ENCODE results near the gene SLC7A7.
"Not testable (repeated sequence)": the region's sequence is repeated elsewhere in the genome, so short reads cannot be mapped to it uniquely, and the experiment has no call there.

Gene SLC7A7

DNA sequence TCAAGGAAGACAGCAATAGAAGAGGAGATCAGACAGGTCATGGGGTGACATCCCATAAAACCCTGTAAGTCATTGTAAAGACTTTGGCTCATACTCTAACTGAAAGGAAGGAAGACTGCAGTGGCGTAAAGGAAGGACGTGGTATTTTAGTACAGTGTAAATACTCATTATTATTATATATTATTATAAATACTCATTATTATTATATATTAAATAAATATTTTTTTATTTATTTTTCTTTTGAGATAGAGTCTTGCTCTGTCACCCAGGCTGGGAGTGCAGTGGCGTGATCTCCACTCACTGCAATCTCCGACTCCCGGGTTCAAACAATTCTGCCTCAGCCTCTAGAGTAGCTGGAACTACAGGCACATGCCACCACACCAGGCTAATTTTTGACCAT, 41.2 kb upstream of the SLC7A7 start:
- no peaks in the 10 kb centered on the region for H3K36me3 ChIP-seq (replicated peaks; ENCODE audit: insufficient read depth, low read length)
- no peaks in the 10 kb centered on the region for H4K20me1 ChIP-seq (ENCODE audit: insufficient read depth, low read length)
- H3K27ac ChIP-seq (ENCODE audit: low read length): no peak overlapping the region
- no peaks in the 10 kb centered on the region for H3K79me2 ChIP-seq (ENCODE audit: low read length)
- H3K4me1 ChIP-seq (ENCODE audit: low read length): peaks cover 3% of the 10 kb centered on the region; the same call in 1 of the 2 replicates
- no peak for TF ChIP-seq EZH2 (optimal IDR thresholded peaks at IDR 0.05; ENCODE audit: low read depth, low read length)
- TF ChIP-seq EZH2phosphoT487 (IDR thresholded peaks at IDR 0.05; ENCODE audit: low read length): no peak
- H3K9me3 ChIP-seq (replicated peaks; ENCODE audit: insufficient read depth, low read length): no peaks in the 10 kb centered on the region
- H3K9me2 ChIP-seq (replicated peaks; ENCODE audit: insufficient read depth, low read length): no peaks in the 10 kb centered on the region
- no peak for DNase-seq
- no peaks in the 10 kb centered on the region for H3F3A ChIP-seq (ENCODE audit: insufficient read depth, low read length)
- H2AFZ ChIP-seq (ENCODE audit: low read length): no peak overlapping the region
- no peak overlapping the region for H3K4me3 ChIP-seq (ENCODE audit: low read length)
- H3K4me2 ChIP-seq (ENCODE audit: low read depth, low read length): no peak overlapping the region
- no peaks in the 10 kb centered on the region for H3K27me3 ChIP-seq (replicated peaks; ENCODE audit: insufficient read depth, low read length)
- H3K9ac ChIP-seq (ENCODE audit: low read length): no peak overlapping the region

DNA sequence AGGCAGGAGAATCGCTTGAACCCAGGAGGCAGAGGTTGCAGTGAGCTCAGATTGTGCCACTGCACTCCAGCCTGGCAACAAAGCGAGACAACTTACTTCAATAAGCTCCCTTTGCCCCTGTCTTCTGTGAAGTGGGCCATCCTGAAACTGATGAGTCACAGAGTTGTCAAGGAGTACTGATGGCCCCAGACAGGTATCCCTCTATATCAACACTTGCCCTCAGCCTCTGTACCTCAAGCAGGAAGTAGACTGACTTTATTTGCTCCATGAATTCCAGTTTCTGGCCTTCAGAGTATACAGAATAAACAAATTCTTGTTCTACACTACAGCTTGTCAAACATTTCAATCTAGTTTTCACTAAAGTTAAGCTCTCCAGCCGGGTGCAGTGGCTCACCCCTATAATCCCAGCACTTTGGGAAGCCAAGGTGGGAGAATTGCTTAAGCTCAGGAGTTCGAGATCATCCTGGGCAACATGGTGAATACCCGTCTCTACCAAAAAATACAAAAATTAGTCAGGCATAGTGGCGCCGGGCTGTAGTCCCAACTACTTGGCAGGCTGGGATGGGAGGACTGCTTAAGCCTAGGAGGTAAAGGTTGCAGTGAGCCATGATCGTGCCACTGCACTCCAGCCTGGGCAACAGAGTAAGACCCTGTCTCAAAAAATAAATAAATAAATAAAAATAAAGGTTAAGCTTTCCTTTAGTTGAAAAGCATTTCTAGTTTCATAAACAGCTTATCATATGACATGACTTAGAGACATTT, 39.9 kb upstream of the SLC7A7 start:
- Histone ChIP-seq H3K27me3 (replicated peaks; ENCODE audit: insufficient read depth, low read length) (no peaks in the 10 kb centered on the region), H3K4me1 (ENCODE audit: low read length) (peaks cover 3% of the 10 kb centered on the region; the same call in 1 of the 2 replicates), H3K79me2 (ENCODE audit: low read length) (no peaks in the 10 kb centered on the region), H3K9ac (ENCODE audit: low read length) (no peak overlapping the region), H3F3A (ENCODE audit: insufficient read depth, low read length) (no peaks in the 10 kb centered on the region), H3K4me3 (ENCODE audit: low read length) (no peak overlapping the region), H4K20me1 (ENCODE audit: insufficient read depth, low read length) (no peaks in the 10 kb centered on the region), H3K9me3 (replicated peaks; ENCODE audit: insufficient read depth, low read length) (no peaks in the 10 kb centered on the region), H2AFZ (ENCODE audit: low read length) (no peak overlapping the region), H3K9me2 (replicated peaks; ENCODE audit: insufficient read depth, low read length) (no peaks in the 10 kb centered on the region), H3K36me3 (replicated peaks; ENCODE audit: insufficient read depth, low read length) (no peaks in the 10 kb centered on the region), H3K27ac (ENCODE audit: low read length) (no peak overlapping the region), H3K4me2 (ENCODE audit: low read depth, low read length) (no peak overlapping the region)
- no peak for TF ChIP-seq EZH2phosphoT487 (IDR thresholded peaks at IDR 0.05; ENCODE audit: low read length)
- TF ChIP-seq EZH2 (optimal IDR thresholded peaks at IDR 0.05; ENCODE audit: low read depth, low read length): no peak
- TF ChIP-seq CTCF (IDR thresholded peaks at IDR 0.05; ENCODE audit: low read length): no peak
- no peak for DNase-seq

DNA sequence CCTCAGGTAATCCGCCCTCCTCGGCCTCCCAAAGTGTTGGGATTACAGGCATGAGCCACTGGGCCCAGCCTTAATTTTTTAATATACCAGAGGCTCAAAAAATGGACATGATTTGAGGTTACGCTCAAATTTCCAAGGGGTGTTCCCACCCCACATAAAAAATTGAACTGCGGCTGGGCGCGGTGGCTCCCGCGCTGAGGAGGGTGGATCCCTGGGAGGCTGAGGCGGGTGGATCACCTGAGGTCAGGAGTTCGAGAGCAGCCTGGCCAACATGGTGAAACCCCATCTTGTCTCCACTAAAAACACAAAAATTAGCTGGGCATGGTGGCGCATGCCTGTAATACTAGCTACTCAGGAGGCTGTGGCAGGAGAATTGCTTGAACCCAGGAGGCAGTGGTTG, 39.1 kb upstream of the SLC7A7 start:
- not testable (repeated sequence) for H3K4me3 ChIP-seq (ENCODE audit: low read length); H3K9ac ChIP-seq (ENCODE audit: low read length); H3K27ac ChIP-seq (ENCODE audit: low read length); DNase-seq; H3K27me3 ChIP-seq (replicated peaks; ENCODE audit: insufficient read depth, low read length); H4K20me1 ChIP-seq (ENCODE audit: insufficient read depth, low read length); H3K4me2 ChIP-seq (ENCODE audit: low read depth, low read length); H3F3A ChIP-seq (ENCODE audit: insufficient read depth, low read length); H3K79me2 ChIP-seq (ENCODE audit: low read length); H3K9me2 ChIP-seq (replicated peaks; ENCODE audit: insufficient read depth, low read length); H2AFZ ChIP-seq (ENCODE audit: low read length); H3K4me1 ChIP-seq (ENCODE audit: low read length); H3K9me3 ChIP-seq (replicated peaks; ENCODE audit: insufficient read depth, low read length); H3K36me3 ChIP-seq (replicated peaks; ENCODE audit: insufficient read depth, low read length)

DNA sequence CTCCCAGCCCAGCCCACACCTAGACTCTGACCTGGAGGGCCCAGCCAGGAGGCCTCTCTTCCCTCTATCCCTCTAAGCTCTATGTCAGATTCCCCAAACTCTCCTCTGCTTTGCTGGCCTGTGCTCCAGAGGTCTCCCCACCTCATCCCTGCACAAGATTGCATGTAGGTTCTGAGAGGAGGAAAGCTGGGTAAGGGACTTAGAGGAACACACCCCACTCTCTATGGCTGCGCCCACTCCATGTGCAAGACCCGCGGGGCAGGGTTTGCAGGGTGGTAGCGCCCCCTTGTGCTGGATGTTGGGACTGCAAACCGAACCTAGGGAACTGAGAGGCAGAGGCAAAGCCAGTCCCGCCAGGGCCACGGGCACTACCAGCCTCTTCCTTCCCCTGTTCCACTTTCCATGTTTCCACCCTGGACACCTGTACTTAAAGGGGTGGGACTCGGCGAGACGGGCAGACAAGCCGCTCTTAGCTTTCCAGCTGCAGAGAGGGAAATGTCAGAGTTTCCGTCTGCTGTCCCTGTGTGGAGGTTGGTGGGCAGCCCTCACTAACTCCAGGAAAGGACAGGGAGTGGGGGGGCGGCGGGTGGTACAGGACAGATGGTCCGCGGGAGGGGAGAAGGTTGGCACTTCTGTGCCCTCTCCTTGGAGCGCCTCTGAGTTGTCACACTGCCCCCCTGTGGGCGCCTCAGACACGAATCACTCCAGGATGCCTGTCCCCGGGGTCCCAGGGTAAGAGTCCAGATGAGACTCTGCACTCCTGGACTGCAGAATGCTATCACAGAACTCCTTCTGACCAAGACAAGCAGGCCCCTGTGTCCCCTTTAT, 37.9 kb upstream of the SLC7A7 start:
- H3K27me3 ChIP-seq (replicated peaks; ENCODE audit: insufficient read depth, low read length): no peaks in the 10 kb centered on the region
- no peak for TF ChIP-seq EZH2phosphoT487 (IDR thresholded peaks at IDR 0.05; ENCODE audit: low read length)
- TF ChIP-seq CTCF (IDR thresholded peaks at IDR 0.05; ENCODE audit: low read length): peak; percentile 65
- peak overlapping the region; percentile 99 for H2AFZ ChIP-seq (ENCODE audit: low read length)
- no peaks in the 10 kb centered on the region for H4K20me1 ChIP-seq (ENCODE audit: insufficient read depth, low read length)
- peak; percentile 67 for DNase-seq
- no peak overlapping the region for H3K27ac ChIP-seq (ENCODE audit: low read length)
- peak overlapping the region; percentile 66 for H3K4me3 ChIP-seq (ENCODE audit: low read length)
- H3K9me2 ChIP-seq (replicated peaks; ENCODE audit: insufficient read depth, low read length): no peaks in the 10 kb centered on the region
- H3K9me3 ChIP-seq (replicated peaks; ENCODE audit: insufficient read depth, low read length): no peaks in the 10 kb centered on the region
- H3K4me1 ChIP-seq (ENCODE audit: low read length): peaks cover 3% of the 10 kb centered on the region; the same call in 1 of the 2 replicates
- H3K36me3 ChIP-seq (replicated peaks; ENCODE audit: insufficient read depth, low read length): no peaks in the 10 kb centered on the region
- H3K4me2 ChIP-seq (ENCODE audit: low read depth, low read length): peak overlapping the region; percentile 96
- H3K9ac ChIP-seq (ENCODE audit: low read length): peak overlapping the region; percentile 75
- no peaks in the 10 kb centered on the region for H3K79me2 ChIP-seq (ENCODE audit: low read length)
- H3F3A ChIP-seq (ENCODE audit: insufficient read depth, low read length): no peaks in the 10 kb centered on the region
